Mucosa of descending colon (tissue), 3 donors: ENCODE measurements around the gene IGSF6. TPM values are rescaled to one million over a fixed set of nuclear protein-coding genes. Genes with fewer than 3 reads are reported as not detected.
"Not testable (repeated sequence)": the region's sequence is repeated elsewhere in the genome, so short reads cannot be mapped to it uniquely, and the experiment has no call there.

Source experiments
- ATAC-seq: fragments of 200-7000 bp; cut with Tn5 transposase; one replicate; pipeline ENCODE4 v1.9.1; 2020; ENCODE audit warnings: mild to moderate bottlenecking, moderate library complexity
- DNase-seq, 3 donors: peaks; one replicate each; pipeline ENCODE4 v3.0.0-alpha.2; 2020
- H3K36me3 ChIP-seq: fragments of 200-600 bp; one replicate; pipeline ENCODE4 v1.8.0; 2021; ENCODE audit warnings: low read depth, mild to moderate bottlenecking
- H3K4me1 ChIP-seq: fragments of 200-600 bp; one replicate; pipeline ENCODE4 v1.8.0; 2021; ENCODE audit warnings: low read depth, mild to moderate bottlenecking
- H3K4me3 ChIP-seq: fragments of 200-600 bp; one replicate; pipeline ENCODE4 v1.8.0; 2021; ENCODE audit warnings: mild to moderate bottlenecking
- H3K9me3 ChIP-seq: fragments of 200-600 bp; one replicate; pipeline ENCODE4 v1.8.0; 2021; ENCODE audit warnings: mild to moderate bottlenecking
- intact Hi-C, 2 donors: fragments of 100-400 bp; cut with DNase I in 1 of 2; cut with micrococcal nuclease in 1 of 2; formaldehyde crosslinking; loops; one replicate each; pipeline versions ENCODE4 v1.11.0 to v1.11.1; 2022; cut with DNase I, micrococcal nuclease
- total RNA-seq, 3 donors: library from RNA; stranded (reverse); fragmentation: NEBNext Ultra II Directional in 2 of 3; extraction: Animal tissue kit (Norgen Biotek cat#: 25700) in 2 of 3; gene quantifications; one replicate each; pipeline versions ENCODE4 v1.2.1 to v1.2.4, GENCODE V29; 2021 to 2023
- TF ChIP-seq, protein P1 (sequence below): fragments of 200-600 bp; IDR thresholded peaks from one replicate; pipeline ENCODE4 v1.8.0; 2022; ENCODE audit warnings: antibody characterized with exemption, mild to moderate bottlenecking
- donor health status: DM: no; HTN: no; CAD: no; lungs with moderate emphysema.
- donor health status: DM: no; HTN: no; CAD: no.
- donor health status: DM: no; HTN: yes; CAD: no.

Gene IGSF6
- total RNA-seq, 3 donors from 2014 or later = 3.5 to 7.3 (median 4.6) TPM

DNA sequence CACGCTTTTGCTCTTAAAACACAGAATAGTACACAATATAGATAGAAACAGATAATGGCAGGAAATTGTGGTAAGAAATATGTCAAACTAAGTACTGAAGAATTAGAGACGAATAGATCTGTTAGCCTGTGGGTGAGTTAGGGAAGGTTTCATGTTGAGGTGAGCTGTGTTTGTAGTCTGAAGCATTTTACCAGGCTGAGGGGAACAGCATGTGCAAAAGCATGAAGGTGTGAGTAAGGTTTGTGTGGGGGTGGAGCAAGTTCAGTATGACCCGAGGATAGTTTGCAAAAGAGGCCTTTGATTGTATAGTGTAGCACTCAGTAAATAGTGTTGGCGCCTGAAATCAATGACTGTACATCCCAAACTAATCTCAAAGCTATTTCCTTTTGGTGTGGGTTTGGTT is 13.8 kb downstream of the IGSF6 start:
- DNase-seq = no peak
- no peaks in the 10 kb centered on the region for H3K9me3 ChIP-seq
- ATAC-seq = peak; percentile 52
- TF ChIP-seq, protein P1, sequence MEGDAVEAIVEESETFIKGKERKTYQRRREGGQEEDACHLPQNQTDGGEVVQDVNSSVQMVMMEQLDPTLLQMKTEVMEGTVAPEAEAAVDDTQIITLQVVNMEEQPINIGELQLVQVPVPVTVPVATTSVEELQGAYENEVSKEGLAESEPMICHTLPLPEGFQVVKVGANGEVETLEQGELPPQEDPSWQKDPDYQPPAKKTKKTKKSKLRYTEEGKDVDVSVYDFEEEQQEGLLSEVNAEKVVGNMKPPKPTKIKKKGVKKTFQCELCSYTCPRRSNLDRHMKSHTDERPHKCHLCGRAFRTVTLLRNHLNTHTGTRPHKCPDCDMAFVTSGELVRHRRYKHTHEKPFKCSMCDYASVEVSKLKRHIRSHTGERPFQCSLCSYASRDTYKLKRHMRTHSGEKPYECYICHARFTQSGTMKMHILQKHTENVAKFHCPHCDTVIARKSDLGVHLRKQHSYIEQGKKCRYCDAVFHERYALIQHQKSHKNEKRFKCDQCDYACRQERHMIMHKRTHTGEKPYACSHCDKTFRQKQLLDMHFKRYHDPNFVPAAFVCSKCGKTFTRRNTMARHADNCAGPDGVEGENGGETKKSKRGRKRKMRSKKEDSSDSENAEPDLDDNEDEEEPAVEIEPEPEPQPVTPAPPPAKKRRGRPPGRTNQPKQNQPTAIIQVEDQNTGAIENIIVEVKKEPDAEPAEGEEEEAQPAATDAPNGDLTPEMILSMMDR = no peak
- no peaks in the 10 kb centered on the region for H3K4me1 ChIP-seq
- no peak overlapping the region for H3K4me3 ChIP-seq
- intact Hi-C loops = no loop called here
- H3K36me3 ChIP-seq = no peaks in the 10 kb centered on the region

DNA sequence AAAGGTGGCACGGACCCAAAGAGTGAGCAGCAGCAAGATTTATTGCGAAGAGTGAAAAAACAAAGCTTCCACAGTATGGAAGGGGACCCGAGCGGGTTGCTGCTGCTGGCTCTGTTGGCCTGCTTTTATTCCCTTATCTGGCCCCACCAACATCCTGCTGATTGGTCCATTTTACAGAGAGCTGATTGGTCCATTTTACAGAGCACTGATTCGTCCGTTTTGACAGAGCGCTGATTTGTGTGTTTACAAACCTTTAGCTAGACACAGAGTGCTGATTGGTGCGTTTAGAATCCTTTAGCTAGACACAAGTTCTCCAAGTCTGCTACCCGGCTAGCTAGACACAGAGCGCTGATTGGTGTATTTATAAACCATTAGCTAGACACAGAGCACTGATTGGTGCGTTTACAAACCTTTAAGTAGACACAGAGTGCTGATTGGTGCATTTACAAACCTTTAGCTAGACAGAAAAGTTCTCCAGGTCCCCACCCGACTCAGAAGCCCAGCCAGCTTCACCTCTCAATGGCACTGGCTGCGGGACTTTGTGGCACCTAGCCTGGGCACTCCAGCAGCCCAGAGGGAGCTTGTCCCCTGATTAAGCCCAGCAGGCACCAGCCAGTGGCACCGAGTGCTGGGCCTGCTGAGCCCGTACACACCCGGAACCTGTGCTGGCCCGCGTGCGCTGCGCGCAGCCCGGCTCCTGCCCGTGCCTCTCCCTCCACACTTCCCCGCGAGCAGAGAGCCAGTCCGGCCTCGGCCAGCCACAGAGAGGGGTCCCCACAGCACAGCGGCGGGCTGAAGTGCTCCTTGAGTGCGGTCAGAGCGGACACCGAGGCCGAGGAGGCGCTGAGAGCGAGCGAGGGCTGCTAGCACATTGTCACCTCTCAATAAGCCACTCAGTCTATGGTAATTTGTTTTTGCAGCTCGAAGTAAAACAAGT is 15.1 kb downstream of the IGSF6 start:
- TF ChIP-seq, protein P1 = no peak
- DNase-seq (no peak), ATAC-seq (no peak)
- intact Hi-C loops = no loop called here
- no peaks in the 10 kb centered on the region for H3K9me3 ChIP-seq
- H3K4me3 ChIP-seq = no peak overlapping the region
- H3K36me3 ChIP-seq = no peaks in the 10 kb centered on the region
- no peaks in the 10 kb centered on the region for H3K4me1 ChIP-seq

DNA sequence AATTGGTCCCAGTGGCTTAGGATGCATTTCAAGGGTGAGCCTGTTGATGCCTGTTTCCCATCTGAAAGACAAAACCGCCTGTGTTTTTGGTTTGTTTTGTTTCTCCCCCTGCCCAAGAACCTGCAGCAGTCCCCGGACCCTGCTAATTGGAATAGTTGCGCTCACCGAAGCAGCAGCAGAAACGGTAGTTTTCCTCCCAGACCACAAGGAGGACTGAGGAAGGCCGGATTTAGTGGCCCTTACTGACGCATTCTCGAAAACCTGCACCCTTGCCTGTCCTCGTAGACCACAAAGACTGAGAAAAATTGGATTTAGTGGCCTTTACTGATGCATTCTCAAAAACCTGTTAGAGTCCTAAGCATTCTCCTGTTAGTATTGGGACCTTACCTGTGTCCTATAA is 16.7 kb downstream of the IGSF6 start:
- H3K9me3 ChIP-seq, H3K4me1 ChIP-seq, ATAC-seq, DNase-seq, intact Hi-C loops, H3K4me3 ChIP-seq, H3K36me3 ChIP-seq: not testable (repeated sequence)

- Histone ChIP-seq H3K36me3 (no peaks in the 10 kb centered on the region), H3K4me3 (no peak overlapping the region), H3K4me1 (no peaks in the 10 kb centered on the region), H3K9me3 (no peaks in the 10 kb centered on the region)
- DNase-seq = no peak
- ATAC-seq = no peak
- TF ChIP-seq, protein P1 = no peak
- intact Hi-C loops = no loop called here
Measured at GRCh38 chr16:21634216-21634615, 18.2 kb downstream of the IGSF6 start.

DNA sequence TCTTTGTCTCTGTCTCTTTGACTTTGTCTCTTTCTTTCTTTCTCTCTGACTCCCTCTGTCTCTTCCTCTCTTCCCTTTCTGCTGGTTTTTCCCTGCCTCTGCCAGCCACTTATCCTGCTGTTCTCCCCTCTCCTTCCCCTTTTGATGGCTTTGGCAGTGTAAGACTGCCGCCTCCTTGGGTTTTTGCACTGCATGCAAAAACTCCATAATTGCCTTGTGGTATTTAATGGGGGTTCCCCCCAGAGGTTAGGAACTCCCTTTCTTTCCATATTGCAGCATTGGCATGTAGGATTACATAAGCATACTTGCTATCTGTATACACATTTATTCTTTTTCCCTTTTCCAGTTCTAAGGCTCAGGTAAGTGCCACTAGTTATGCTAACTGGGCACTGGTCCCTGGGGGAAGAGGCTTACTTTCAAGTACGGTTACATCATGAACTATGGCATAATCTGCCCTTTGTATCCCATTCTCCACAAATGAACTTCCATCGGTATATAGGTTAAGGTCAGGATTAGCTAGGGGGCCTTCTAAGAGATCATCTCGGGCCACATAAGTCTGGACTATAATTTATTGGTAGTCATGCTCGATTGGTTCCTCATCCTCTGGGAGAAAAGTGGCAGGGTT is 20.3 kb downstream of the IGSF6 start:
- intact Hi-C loops, H3K9me3 ChIP-seq, DNase-seq, ATAC-seq, H3K4me1 ChIP-seq, H3K36me3 ChIP-seq, H3K4me3 ChIP-seq: not testable (repeated sequence)

DNA sequence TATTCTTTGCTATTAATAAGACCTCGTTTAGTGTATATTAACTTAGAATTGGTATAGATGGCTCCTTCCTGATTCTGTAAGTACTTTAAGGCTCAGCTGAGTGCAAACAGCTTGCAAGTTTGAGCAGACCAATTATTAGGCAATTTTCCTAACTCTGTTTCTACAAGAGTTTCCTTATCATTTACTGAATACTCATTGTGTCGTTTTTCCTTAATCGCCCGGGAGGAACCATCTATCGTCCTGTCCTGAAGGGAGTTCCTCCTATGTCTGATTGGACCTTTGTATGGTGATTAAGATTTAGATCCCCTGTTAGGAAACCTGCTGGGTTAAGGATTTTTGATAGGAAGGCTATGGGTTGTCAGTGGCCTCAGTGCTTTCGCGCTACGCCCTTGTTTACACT is 21.0 kb downstream of the IGSF6 start:
- ATAC-seq, H3K9me3 ChIP-seq, DNase-seq, H3K36me3 ChIP-seq, H3K4me1 ChIP-seq, intact Hi-C loops, H3K4me3 ChIP-seq: not testable (repeated sequence)

- DNase-seq, H3K4me3 ChIP-seq, H3K9me3 ChIP-seq, ATAC-seq, H3K36me3 ChIP-seq, intact Hi-C loops, H3K4me1 ChIP-seq: not testable (repeated sequence)
Measured at GRCh38 chr16:21630866-21631265, 21.5 kb downstream of the IGSF6 start.

DNA sequence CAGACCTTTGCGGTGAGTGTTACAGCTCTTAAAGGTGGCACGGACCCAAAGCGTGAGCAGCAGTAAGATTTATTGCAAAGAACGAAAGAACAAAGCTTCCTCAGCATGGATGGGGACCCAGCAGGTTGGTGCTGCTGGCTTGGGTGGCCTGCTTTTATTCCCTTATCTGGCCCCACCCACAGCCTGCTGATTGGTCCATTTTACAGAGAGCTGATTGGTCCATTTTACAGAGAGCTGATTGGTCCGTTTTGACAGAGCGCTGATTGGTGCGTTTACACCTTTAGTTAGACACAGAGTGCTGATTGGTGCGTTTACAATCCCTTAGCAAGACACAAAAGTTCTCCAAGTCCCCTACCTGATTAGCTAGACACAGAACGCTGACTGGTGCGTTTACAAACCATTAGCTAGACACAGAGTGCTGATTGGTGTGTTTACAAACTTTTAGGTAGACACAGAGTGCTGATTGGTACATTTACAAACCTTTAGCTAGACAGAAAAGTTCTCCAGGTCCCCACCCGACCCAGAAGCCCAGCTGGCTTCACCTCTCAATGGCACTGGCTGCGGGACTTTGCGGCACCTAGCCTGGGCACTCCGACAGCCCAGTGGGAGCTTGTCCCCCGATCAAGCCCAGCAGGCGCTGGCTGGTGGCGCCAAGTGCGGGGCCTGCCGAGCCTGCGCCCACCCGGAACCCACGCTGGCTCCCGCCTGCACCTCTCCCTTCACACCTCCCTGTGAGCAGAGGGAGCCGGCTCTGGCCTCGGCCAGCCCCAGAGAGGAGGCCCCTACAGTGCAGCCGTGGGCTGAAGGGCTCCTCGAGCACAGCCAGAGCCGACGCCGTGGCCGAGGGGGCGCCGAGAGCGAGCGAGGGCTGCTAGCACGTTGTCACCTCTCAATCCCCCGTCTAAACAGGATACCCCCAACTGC is 22.5 kb downstream of the IGSF6 start:
- H3K36me3 ChIP-seq, H3K4me3 ChIP-seq, intact Hi-C loops, DNase-seq, H3K4me1 ChIP-seq, H3K9me3 ChIP-seq, ATAC-seq: not testable (repeated sequence)
